MV-4-11 (cell line): ENCODE measurements around the gene CYBRD1.

Source experiments
- DNase-seq: peaks from one replicate; lab custom pipeline; 2025; lab: John Stamatoyannopoulos, UW

The CYBRD1 gene

DNA sequence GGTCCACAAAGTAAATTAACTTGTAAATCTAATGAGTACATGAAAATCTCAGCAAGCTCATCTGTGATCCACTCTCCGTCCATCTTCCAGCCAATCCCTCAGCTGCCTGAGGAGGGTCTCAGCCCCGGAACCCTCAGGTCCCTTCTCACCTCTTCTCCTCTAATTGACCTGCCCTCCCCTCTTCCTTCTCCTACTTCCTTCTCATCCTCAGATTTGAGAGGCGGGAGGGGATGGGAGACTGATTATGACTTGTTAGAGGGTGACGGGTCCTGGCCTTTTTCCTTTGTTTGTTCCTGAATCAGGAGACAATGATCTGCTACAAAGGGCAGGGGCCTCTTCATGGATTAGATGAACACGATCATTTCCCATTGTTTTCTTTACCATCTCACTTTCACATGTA, 80.1 kb downstream of the CYBRD1 start:
- DNase-seq, result no peak
